GM19468 (cell line): Measurements from ENCODE around the gene ZNF615.
"Not testable (repeated sequence)": the region's sequence is repeated elsewhere in the genome, so short reads cannot be mapped to it uniquely, and the experiment has no call there.

ENCODE experiments used
- ATAC-seq: cut with Tn5 transposase; IDR thresholded peaks from one replicate; pipeline ENCODE4 v1.9.1; 2021; ENCODE audit warnings: mild to moderate bottlenecking, moderate library complexity, moderate number of reproducible peaks; ENCODE audit not compliant: unreplicated experiment; ENCODE audit errors: extremely low read depth

Gene ZNF615

GRCh38 chr19:51983361-51983760 lies 24.6 kb downstream of the ZNF615 start:
- no peak for ATAC-seq

GRCh38 chr19:51980926-51981325 lies 27.1 kb downstream of the ZNF615 start:
- ATAC-seq: not testable (repeated sequence)

GRCh38 chr19:51980116-51980736 lies 27.8 kb downstream of the ZNF615 start:
- ATAC-seq: no peak

GRCh38 chr19:51978882-51979281 lies 29.1 kb downstream of the ZNF615 start:
- ATAC-seq: no peak

- no peak for ATAC-seq
These were observed 30.7 kb downstream of the ZNF615 start for GRCh38 chr19:51977346-51977745.

GRCh38 chr19:51976852-51977251 lies 31.2 kb downstream of the ZNF615 start:
- ATAC-seq: no peak

GRCh38 chr19:51975787-51976186 lies 32.2 kb downstream of the ZNF615 start:
- ATAC-seq: not testable (repeated sequence)

GRCh38 chr19:51971624-51972023 lies 36.4 kb downstream of the ZNF615 start:
- no peak for ATAC-seq

GRCh38 chr19:51970718-51971117 lies 37.3 kb downstream of the ZNF615 start:
- no peak for ATAC-seq

GRCh38 chr19:51965583-51965982 lies 42.4 kb downstream of the ZNF615 start:
- ATAC-seq: no peak

GRCh38 chr19:51960621-51961233 lies 47.3 kb downstream of the ZNF615 start:
- not testable (repeated sequence) for ATAC-seq

- no peak for ATAC-seq
These were observed 48.2 kb downstream of the ZNF615 start for GRCh38 chr19:51959791-51960190.

- ATAC-seq: not testable (repeated sequence)
These were observed 50.2 kb downstream of the ZNF615 start for GRCh38 chr19:51957846-51958245.

- no peak for ATAC-seq
These were observed 59.0 kb downstream of the ZNF615 start for GRCh38 chr19:51948975-51949374.

GRCh38 chr19:51946602-51947001 lies 61.4 kb downstream of the ZNF615 start:
- ATAC-seq: no peak

GRCh38 chr19:51944798-51945552 lies 63.0 kb downstream of the ZNF615 start:
- no peak for ATAC-seq
